ENCODE measurements around the gene TRIM38.
"Not testable (repeated sequence)": the region's sequence is repeated elsewhere in the genome, so short reads cannot be mapped to it uniquely, and the experiment has no call there.

The TRIM38 gene

GRCh38 chr6:25972902-25973301 lies 10.3 kb downstream of the TRIM38 start:
- DNase-seq, result no peak

- no peak for DNase-seq
Measured at GRCh38 chr6:25973923-25974555, 11.4 kb downstream of the TRIM38 start.

- no peak for DNase-seq
Measured at GRCh38 chr6:25975923-25976560, 13.4 kb downstream of the TRIM38 start.

GRCh38 chr6:25980935-25981334 lies 18.3 kb downstream of the TRIM38 start:
- DNase-seq, result no peak

GRCh38 chr6:25981568-25982263 lies 19.1 kb downstream of the TRIM38 start:
- DNase-seq, result no peak

GRCh38 chr6:25984265-25984664 lies 21.7 kb downstream of the TRIM38 start:
- no peak for DNase-seq

- no peak for DNase-seq
Measured at GRCh38 chr6:25987845-25988244, 25.2 kb downstream of the TRIM38 start.

GRCh38 chr6:25990172-25990873 lies 27.7 kb downstream of the TRIM38 start:
- no peak for DNase-seq

GRCh38 chr6:25991785-25992412 lies 29.3 kb downstream of the TRIM38 start:
- DNase-seq, result peak; percentile 24

GRCh38 chr6:25992413-25993340 lies 30.1 kb downstream of the TRIM38 start:
- peak; percentile 83 for DNase-seq

- not testable (repeated sequence) for DNase-seq
Measured at GRCh38 chr6:25993341-25993684, 30.7 kb downstream of the TRIM38 start.

GRCh38 chr6:25995507-25995906 lies 32.9 kb downstream of the TRIM38 start:
- no peak for DNase-seq

- no peak for DNase-seq
Measured at GRCh38 chr6:25997921-25998320, 35.3 kb downstream of the TRIM38 start.

- DNase-seq, result no peak
Measured at GRCh38 chr6:25998379-25998778, 35.8 kb downstream of the TRIM38 start.

GRCh38 chr6:25999225-25999624 lies 36.6 kb downstream of the TRIM38 start:
- not testable (repeated sequence) for DNase-seq

- DNase-seq, result no peak
Measured at GRCh38 chr6:26000366-26001144, 38.0 kb downstream of the TRIM38 start.

GRCh38 chr6:26003102-26003694 lies 40.6 kb downstream of the TRIM38 start:
- no peak for DNase-seq

GRCh38 chr6:26006086-26006939 lies 43.7 kb downstream of the TRIM38 start:
- no peak for DNase-seq

GRCh38 chr6:26006940-26007305 lies 44.3 kb downstream of the TRIM38 start:
- DNase-seq, result not testable (repeated sequence)

- no peak for DNase-seq
Measured at GRCh38 chr6:26008470-26008869, 45.9 kb downstream of the TRIM38 start.
